Measurements from ENCODE around the gene PIEZO2.

DNA sequence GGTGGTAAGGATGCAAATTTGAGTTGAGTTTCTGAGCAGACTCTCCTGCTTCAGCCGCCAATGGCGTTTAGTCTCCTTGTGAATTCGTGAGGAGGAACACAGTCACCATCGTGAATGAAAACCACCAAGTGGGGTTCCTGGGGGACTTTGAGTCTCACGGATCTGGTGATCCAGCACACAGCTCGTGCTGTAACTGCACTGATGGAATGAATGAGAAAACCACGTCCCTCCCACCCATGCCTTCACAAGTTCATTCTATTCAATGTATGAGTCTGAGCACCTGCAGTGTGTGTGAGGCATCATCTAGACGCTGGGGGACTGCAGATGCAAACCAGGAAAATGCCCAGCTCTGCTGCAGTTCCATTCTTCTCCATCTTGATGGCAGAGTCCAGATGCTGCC lies 127.9 kb downstream of the PIEZO2 start:
- TF ChIP-seq ZFP30 (CRISPR knock-in tag; IDR thresholded peaks at IDR 0.05) (no peak), ARNTL (CRISPR knock-in tag; IDR thresholded peaks at IDR 0.05; ENCODE audit: borderline replicate concordance, low read depth) (no peak), ZNF565 (CRISPR knock-in tag; conservative IDR thresholded peaks at IDR 0.05; ENCODE audit: low read depth) (no peak)
- TF ChIP-seq, protein P1, sequence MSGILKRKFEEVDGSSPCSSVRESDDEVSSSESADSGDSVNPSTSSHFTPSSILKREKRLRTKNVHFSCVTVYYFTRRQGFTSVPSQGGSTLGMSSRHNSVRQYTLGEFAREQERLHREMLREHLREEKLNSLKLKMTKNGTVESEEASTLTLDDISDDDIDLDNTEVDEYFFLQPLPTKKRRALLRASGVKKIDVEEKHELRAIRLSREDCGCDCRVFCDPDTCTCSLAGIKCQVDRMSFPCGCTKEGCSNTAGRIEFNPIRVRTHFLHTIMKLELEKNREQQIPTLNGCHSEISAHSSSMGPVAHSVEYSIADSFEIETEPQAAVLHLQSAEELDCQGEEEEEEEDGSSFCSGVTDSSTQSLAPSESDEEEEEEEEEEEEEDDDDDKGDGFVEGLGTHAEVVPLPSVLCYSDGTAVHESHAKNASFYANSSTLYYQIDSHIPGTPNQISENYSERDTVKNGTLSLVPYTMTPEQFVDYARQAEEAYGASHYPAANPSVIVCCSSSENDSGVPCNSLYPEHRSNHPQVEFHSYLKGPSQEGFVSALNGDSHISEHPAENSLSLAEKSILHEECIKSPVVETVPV (CRISPR knock-in tag; IDR thresholded peaks at IDR 0.05): no peak

Data from SK-N-SH treated with all-trans-retinoic acid at 6 μM for 48 hours (cell line).